Astrocyte of the spinal cord (primary cell): Measurements from ENCODE around the gene UBXN6.

Experiments used
- DNase-seq: peaks from one replicate; pipeline ENCODE4 v3.0.0; 2011; ENCODE audit warnings: low read depth, low spot score
- H3K4me3 ChIP-seq: 2 replicates; pipeline ENCODE4 v1.5.1; 2011; ENCODE audit warnings: low read depth, mild to moderate bottlenecking, low read length, moderate library complexity
- in situ Hi-C: cut with HindIII; loops from 2 replicates; pipeline ENCODE4 v1.10.0; 2017; ENCODE audit warnings: low sequenced_read_pairs
- TF ChIP-seq, protein P1 (sequence below): IDR thresholded peaks from 2 replicates; pipeline ENCODE4 v1.5.1; 2012; ENCODE audit warnings: low read depth, mild to moderate bottlenecking, low read length, inconsistent platforms

UBXN6 gene

GRCh38 chr19:4456843-4457653 is 546 bp downstream of the UBXN6 start:
- DNase-seq = peak; percentile 59
- in situ Hi-C loops = no loop called here

DNA sequence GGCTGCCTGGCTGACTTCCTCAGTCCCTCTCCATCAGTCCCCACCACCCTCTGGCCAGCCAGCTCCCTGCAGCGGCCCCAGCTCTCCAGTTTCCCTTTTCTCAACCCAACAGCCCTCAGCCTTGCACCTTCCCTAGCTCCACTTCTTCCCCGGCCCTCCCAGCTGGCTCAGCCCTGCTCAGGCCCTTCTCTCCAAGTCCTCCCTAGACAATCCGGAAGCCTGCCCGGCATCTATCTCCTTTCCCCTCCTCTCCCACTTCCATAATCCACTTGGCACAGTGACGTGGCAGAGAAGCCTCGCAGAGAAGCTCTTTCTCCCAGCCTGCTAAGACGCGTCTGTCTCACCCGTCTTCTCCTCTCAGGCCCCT is 1.1 kb downstream of the UBXN6 start:
- TF ChIP-seq, protein P1, sequence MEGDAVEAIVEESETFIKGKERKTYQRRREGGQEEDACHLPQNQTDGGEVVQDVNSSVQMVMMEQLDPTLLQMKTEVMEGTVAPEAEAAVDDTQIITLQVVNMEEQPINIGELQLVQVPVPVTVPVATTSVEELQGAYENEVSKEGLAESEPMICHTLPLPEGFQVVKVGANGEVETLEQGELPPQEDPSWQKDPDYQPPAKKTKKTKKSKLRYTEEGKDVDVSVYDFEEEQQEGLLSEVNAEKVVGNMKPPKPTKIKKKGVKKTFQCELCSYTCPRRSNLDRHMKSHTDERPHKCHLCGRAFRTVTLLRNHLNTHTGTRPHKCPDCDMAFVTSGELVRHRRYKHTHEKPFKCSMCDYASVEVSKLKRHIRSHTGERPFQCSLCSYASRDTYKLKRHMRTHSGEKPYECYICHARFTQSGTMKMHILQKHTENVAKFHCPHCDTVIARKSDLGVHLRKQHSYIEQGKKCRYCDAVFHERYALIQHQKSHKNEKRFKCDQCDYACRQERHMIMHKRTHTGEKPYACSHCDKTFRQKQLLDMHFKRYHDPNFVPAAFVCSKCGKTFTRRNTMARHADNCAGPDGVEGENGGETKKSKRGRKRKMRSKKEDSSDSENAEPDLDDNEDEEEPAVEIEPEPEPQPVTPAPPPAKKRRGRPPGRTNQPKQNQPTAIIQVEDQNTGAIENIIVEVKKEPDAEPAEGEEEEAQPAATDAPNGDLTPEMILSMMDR = no peak

More at GRCh38 chr19:4456843-4457653, 546 bp downstream of the UBXN6 start:
- TF ChIP-seq, protein P1 = no peak
- peak overlapping the region; percentile 85 for H3K4me3 ChIP-seq

GRCh38 chr19:4455719-4456475 is 1.7 kb downstream of the UBXN6 start:
- peak; percentile 66 for DNase-seq
- in situ Hi-C loops = no loop called here
- TF ChIP-seq, protein P1 = no peak
- peak overlapping the region; percentile 85 for H3K4me3 ChIP-seq

More for the DNA sequence above, 1.1 kb downstream of the UBXN6 start:
- in situ Hi-C loops = no loop called here
- peak overlapping the region; percentile 85 for H3K4me3 ChIP-seq
- DNase-seq = peak; percentile 64

DNA sequence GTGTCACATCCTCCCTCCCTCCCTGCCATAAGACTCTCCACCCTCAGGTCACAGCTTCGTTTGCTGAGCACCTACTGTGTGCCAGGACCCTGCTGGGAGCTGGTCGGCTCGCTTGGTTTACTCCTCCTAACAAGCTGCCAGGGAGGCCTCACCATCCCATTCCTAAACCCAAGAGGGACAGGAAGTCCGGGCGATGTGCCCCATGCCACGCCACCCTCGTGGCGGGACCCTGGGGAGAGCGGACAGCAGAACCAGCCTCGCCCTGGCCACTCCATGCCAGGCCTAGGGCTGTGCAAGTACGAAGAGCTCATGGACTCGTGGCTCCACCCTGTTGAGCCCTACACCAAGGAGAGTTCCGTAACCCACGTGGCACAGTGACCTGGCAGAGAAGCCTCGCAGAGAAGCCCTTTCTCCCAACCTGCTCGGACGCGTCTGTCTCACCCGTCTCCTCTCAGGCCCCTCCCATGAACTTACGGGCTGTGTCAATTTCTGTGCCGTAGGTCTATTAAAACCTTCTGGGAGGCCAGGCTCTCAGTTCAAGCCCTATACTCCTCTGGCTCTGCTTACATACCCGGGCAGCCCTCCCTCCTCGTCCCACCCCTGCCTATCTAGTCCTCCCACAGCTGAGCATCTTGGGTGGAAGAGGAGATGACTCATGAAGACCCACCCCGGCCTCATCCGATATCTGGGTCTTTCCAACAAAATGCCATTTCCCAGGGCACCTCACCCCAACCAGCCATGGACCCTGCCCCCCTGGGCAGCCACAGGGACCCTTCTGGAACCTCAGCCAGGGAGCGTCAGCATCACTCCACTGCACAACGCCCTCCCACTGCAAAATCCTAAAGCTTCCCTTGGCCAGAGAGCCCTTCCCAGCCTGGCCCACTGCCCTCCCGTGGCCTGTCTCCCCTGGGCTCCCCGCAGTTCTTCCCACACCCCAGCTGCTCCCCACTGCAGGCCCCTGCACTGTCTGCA is 2.6 kb downstream of the UBXN6 start:
- peak; percentile 31 for DNase-seq
- TF ChIP-seq, protein P1 = no peak
- in situ Hi-C loops = no loop called here
- H3K4me3 ChIP-seq = peak overlapping the region; percentile 85

DNA sequence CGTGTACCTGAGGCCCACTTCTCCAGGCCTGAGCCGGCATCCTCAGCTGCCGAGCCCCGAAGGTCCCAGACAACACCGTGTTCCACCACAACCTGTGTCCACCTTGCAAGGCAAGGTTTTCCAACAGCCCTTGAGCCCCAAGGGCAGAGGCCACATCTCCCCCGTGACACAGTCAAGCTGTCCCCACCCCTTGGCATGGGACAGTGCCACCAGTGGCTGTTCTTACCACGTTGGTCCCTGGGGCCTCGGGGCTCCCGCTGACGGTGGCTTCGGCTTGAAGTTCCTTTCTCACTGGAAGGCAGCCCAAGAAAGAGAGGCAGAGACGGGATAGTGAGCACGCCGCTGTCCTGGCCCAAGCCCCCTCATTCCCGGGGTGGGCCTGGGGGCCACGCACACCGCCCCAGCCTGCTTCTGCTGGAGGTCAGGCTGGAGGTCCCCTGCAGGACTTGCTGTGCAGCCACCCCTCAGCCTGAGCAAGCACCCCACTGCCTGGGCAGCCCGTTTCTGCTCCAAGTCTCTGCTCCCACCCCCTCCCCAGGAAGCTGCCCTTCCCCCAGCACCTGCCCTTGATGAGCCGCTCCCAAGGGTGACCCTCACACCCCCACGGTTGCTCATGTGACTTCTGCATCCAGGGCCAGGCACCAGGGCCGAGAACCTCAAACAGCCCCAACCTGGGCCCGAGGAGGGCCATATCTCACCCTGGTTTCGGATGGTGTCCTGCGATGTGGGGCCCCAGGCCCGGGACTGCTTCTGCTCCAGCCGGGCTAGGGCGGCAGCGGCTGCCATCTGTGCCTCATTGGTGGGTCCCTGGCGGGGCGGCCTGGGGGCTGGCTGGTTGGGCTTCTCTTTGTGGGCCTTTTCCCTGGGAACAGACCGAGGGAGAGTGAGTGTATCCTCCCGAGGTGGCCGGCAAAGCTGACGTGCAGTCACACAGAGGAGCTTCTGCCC is 4.1 kb downstream of the UBXN6 start:
- in situ Hi-C loops = no loop called here
- no peak for DNase-seq
- no peak overlapping the region for H3K4me3 ChIP-seq
- TF ChIP-seq, protein P1 = no peak
